GM12878 (cell line): ENCODE data around the gene RBKS. TPM values are rescaled to one million over a fixed set of nuclear protein-coding genes. Genes with fewer than 3 reads are reported as not detected.
"Not testable (repeated sequence)": the region's sequence is repeated elsewhere in the genome, so short reads cannot be mapped to it uniquely, and the experiment has no call there.

Experiments
- ATAC-seq: fragments of 200-7000 bp; cut with Tn5 transposase; 3 replicates; pipeline ENCODE4 v1.9.1; 2020; ENCODE audit warnings: mild to moderate bottlenecking, moderate library complexity
- BruUV-seq: library from RNA; stranded (reverse); fragments of 400-500 nt; replicated peaks from 2 replicates; lab custom pipeline; 2021; lab: Mats Ljungman, UMichigan
- CTCF ChIA-PET: fragments of 300-600 bp; sonication (Branson Sonifier 250); formaldehyde crosslinking; extraction: SDS; loops from one replicate; lab custom pipeline; 2021; ENCODE audit warnings: inconsistent platforms; lab: Yijun Ruan, JAX
- POLR2A ChIA-PET: fragments of 350-600 bp; formaldehyde crosslinking; extraction: SDS; loops from one replicate; lab custom pipeline; 2021; ENCODE audit warnings: inconsistent platforms; lab: Charles Lee
- RAD21 ChIA-PET: fragments of 300-600 bp; sonication (Branson Sonifier 250); formaldehyde crosslinking; loops from one replicate; lab custom pipeline; 2023; ENCODE audit warnings: antibody characterized with exemption; ENCODE audit not compliant: unreplicated experiment; lab: Charles Lee
- SMC1A ChIA-PET: fragments of 300-600 bp; sonication (Branson Sonifier 250); formaldehyde crosslinking; loops from one replicate; lab custom pipeline; 2023; ENCODE audit not compliant: unreplicated experiment, uncharacterized antibody; lab: Charles Lee
- DNase-seq: peaks from one replicate; pipeline ENCODE4 v3.0.0-alpha.2; 2011; ENCODE audit warnings: low read depth, low spot score
- FAIRE-seq: peaks from 3 replicates; lab custom pipeline; 2011; peaks lifted over from hg19 to GRCh38; lab: Jason Lieb, UNC
- H2AFZ ChIP-seq: 2 replicates; pipeline ENCODE4 v1.6.0; 2011; ENCODE audit warnings: low read depth, low read length, control low read depth; ENCODE audit not compliant: control insufficient read depth
- H3K27ac ChIP-seq: 2 replicates; pipeline ENCODE4 v1.5.1; 2011; ENCODE audit warnings: control low read depth; ENCODE audit not compliant: control insufficient read depth, insufficient read depth
- H3K27me3 ChIP-seq, 2 experiments: replicated peaks in 1 of 2; 2 replicates each; pipeline versions ENCODE4 v1.6.0 to v1.6.1; 2011; ENCODE audit warnings: low read length in 1 of 2; ENCODE audit not compliant: control insufficient read depth in 2 of 2, insufficient read depth in 2 of 2
- H3K36me3 ChIP-seq, 2 experiments: 2 replicates each; pipeline ENCODE4 v1.5.1; 2011; ENCODE audit warnings: low read length in 1 of 2; ENCODE audit not compliant: control insufficient read depth in 2 of 2, insufficient read depth in 2 of 2
- H3K4me1 ChIP-seq: 2 replicates; pipeline ENCODE4 v1.6.1; 2011; ENCODE audit warnings: mild to moderate bottlenecking, low read length, moderate library complexity, mixed read lengths; ENCODE audit not compliant: control insufficient read depth, insufficient read depth
- H3K4me2 ChIP-seq: 2 replicates; pipeline ENCODE4 v1.6.0; 2011; ENCODE audit warnings: control low read depth; ENCODE audit not compliant: control insufficient read depth, insufficient read depth
- H3K4me3 ChIP-seq: fragments of 200-600 bp; sonication (generic); 2 replicates; pipeline ENCODE4 v1.5.1; 2016
- H3K79me2 ChIP-seq: 2 replicates; pipeline ENCODE4 v1.6.0; 2011; ENCODE audit warnings: low read length; ENCODE audit not compliant: control insufficient read depth, insufficient read depth
- H3K9ac ChIP-seq: 2 replicates; pipeline ENCODE4 v1.8.0; 2011; ENCODE audit warnings: low read length, control low read depth, mixed read lengths; ENCODE audit not compliant: control insufficient read depth, insufficient read depth
- H3K9me3 ChIP-seq: replicated peaks from 3 replicates; pipeline ENCODE4 v1.5.1; 2011; ENCODE audit warnings: mild to moderate bottlenecking, low read length; ENCODE audit not compliant: control insufficient read depth, insufficient read depth
- H4K20me1 ChIP-seq: 2 replicates; pipeline ENCODE4 v1.6.0; 2011; ENCODE audit not compliant: control insufficient read depth, insufficient read depth
- KDM1A ChIP-seq: fragments of 200-600 bp; sonication (generic); IDR thresholded peaks from 2 replicates; pipeline ENCODE4 v1.6.1; 2016; ENCODE audit warnings: borderline replicate concordance
- MYB ChIP-seq: fragments of 150-350 bp; IDR thresholded peaks from 2 replicates; pipeline ENCODE4 v1.6.1; 2014; ENCODE audit warnings: mild to moderate bottlenecking, low read depth, low read length, borderline replicate concordance
- SIX5 ChIP-seq: IDR thresholded peaks from 2 replicates; pipeline ENCODE4 v1.6.1; 2011; ENCODE audit warnings: mild to moderate bottlenecking, low read depth, low read length, moderate library complexity; ENCODE audit not compliant: severe bottlenecking
- WGBS: methylation state at CpG from one replicate; pipeline ENCODE4 v1.1.6; 2016; ENCODE audit warnings: low lambda C conversion rate; ENCODE audit not compliant: insufficient replicate concordance, insufficient coverage; ENCODE audit errors: missing lambda C conversion rate; 5-methylcytosine and 5-hydroxymethylcytosine counted together
- in situ Hi-C: fragments of 300-500 bp; cut with MboI; formaldehyde crosslinking; loops from 9 replicates; pipeline ENCODE4 v1.14.3; 2018; ENCODE audit warnings: mixed read lengths
- intact Hi-C: fragments of 100-400 bp; cut with micrococcal nuclease; formaldehyde crosslinking; loops from one replicate; pipeline ENCODE4 v1.14.2; 2022; ENCODE audit not compliant: unreplicated experiment
- polyA plus RNA-seq, 11 experiments: library from polyadenylated mRNA; depleted of rRNA in 4 of 11; unstranded in 6 of 11; stranded (reverse) in 5 of 11; fragments of >200 nt; fragmentation: Nextera tagmentation in 4 of 11; fragmentation: Illumina TruSeq in 1 of 11; extraction: Ambion mirVana in 4 of 11; extraction: Trizol in 1 of 11; gene quantifications; 1 replicate in 1 of 11; 2 replicates in 10 of 11; pipeline versions ENCODE4 v1.2.1 to v1.2.3, GENCODE V29; 2011 to 2016; ENCODE audit warnings: inconsistent platforms in 2 of 11, missing spikeins in 2 of 11, low read depth in 1 of 11
- total RNA-seq, 4 experiments: library from RNA; depleted of rRNA in 3 of 4; stranded (reverse); fragments of >200 nt in 3 of 4; fragmentation: Illumina TruSeq in 1 of 4; extraction: Trizol in 1 of 4; gene quantifications; 2 replicates each; pipeline versions ENCODE4 v1.2.1 to v1.2.3, GENCODE V29; 2013 to 2021
- TF ChIP-seq, protein P1 (sequence below): fragments of 450-650 bp; IDR thresholded peaks from 2 replicates; pipeline ENCODE4 v1.6.1; 2017; ENCODE audit warnings: mild to moderate bottlenecking, low read depth, inconsistent platforms; ENCODE audit not compliant: poor library complexity, severe bottlenecking

RBKS gene
- total and polyA plus RNA-seq, 10 of the 15 experiments (the other 5 are each of a cell fraction or from before 2014, with no cell fraction given) = 0.39 to 1.8 (median 1.0) TPM

GRCh38 chr2:27884601-27885000 is 5.6 kb downstream of the RBKS start (continued):
- TF ChIP-seq, protein P1, sequence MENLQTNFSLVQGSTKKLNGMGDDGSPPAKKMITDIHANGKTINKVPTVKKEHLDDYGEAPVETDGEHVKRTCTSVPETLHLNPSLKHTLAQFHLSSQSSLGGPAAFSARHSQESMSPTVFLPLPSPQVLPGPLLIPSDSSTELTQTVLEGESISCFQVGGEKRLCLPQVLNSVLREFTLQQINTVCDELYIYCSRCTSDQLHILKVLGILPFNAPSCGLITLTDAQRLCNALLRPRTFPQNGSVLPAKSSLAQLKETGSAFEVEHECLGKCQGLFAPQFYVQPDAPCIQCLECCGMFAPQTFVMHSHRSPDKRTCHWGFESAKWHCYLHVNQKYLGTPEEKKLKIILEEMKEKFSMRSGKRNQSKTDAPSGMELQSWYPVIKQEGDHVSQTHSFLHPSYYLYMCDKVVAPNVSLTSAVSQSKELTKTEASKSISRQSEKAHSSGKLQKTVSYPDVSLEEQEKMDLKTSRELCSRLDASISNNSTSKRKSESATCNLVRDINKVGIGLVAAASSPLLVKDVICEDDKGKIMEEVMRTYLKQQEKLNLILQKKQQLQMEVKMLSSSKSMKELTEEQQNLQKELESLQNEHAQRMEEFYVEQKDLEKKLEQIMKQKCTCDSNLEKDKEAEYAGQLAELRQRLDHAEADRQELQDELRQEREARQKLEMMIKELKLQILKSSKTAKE = no peak
- TF ChIP-seq SIX5 = no peak
- no peak for TF ChIP-seq KDM1A
- TF ChIP-seq MYB = no peak

- H3K27me3 ChIP-seq, intact Hi-C loops, DNase-seq, H3K36me3 ChIP-seq, H3K27ac ChIP-seq, H3K9me3 ChIP-seq, H4K20me1 ChIP-seq, in situ Hi-C loops, H3K4me3 ChIP-seq, H3K4me1 ChIP-seq, FAIRE-seq, CTCF ChIA-PET, SMC1A ChIA-PET, RAD21 ChIA-PET, H2AFZ ChIP-seq, POLR2A ChIA-PET, BruUV-seq, H3K4me2 ChIP-seq, H3K9ac ChIP-seq, H3K79me2 ChIP-seq, ATAC-seq: not testable (repeated sequence)
- 59% methylated on average over 1 of the region's 1 CpG for whole genome bisulfite sequencing
Observed at GRCh38 chr2:27882584-27882922, 7.6 kb downstream of the RBKS start.

DNA sequence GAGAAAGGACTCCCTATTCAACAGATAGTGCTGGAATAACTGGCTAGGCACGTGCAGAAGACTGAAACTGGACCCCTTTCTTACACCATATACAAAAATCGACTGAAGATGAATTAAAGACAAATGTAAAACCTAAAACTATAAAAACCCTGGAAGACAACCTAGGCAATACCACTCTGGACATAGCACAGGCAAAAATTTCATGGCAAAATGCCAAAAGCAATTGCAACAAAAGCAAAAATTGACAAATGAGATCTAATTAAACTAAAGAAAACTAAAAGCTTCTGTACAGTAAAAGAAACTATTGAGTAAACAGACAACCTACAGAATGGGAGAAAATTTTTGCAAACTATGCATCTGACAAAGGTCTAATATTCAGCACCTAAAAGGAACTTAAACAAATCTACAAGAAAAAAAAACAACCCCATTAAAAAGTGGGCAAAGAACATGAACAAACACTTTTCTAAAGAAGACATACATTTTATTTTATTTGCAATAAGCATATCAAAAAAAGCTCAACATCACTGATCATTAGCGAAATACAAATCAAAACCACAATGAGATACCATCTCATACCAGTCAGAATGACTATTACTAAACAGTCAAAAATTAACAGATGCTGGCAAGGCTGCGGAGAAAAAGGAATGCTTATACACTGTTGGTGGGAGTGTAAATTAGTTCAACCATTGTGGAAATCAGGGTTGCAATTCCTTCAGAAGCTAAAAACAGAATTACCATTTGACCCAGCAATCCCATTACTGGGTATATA is 8.2 kb downstream of the RBKS start:
- H3K79me2 ChIP-seq, FAIRE-seq, RAD21 ChIA-PET, intact Hi-C loops, H3K27me3 ChIP-seq, POLR2A ChIA-PET, CTCF ChIA-PET, H3K9me3 ChIP-seq, H3K27ac ChIP-seq, H4K20me1 ChIP-seq, H3K4me2 ChIP-seq, H2AFZ ChIP-seq, SMC1A ChIA-PET, DNase-seq, in situ Hi-C loops, ATAC-seq, BruUV-seq, H3K36me3 ChIP-seq, H3K4me1 ChIP-seq, H3K9ac ChIP-seq, H3K4me3 ChIP-seq: not testable (repeated sequence)
- 52% methylated on average over 4 of the region's 4 CpGs for WGBS
